NB4 (cell line): ENCODE results near the gene SMIM9.

Source experiments
- MYC ChIP-seq: IDR thresholded peaks from 2 replicates; pipeline ENCODE4 v1.6.1; 2011; ENCODE audit warnings: low read depth, low read length
- POLR2A ChIP-seq: IDR thresholded peaks from 2 replicates; pipeline ENCODE4 v1.6.1; 2011; ENCODE audit warnings: mild to moderate bottlenecking; ENCODE audit not compliant: insufficient read length; ENCODE audit errors: extremely low read depth
- TF ChIP-seq, protein P1 (sequence below): IDR thresholded peaks from one replicate; pipeline ENCODE4 v1.5.1; 2012; ENCODE audit warnings: low read depth, low read length

DNA sequence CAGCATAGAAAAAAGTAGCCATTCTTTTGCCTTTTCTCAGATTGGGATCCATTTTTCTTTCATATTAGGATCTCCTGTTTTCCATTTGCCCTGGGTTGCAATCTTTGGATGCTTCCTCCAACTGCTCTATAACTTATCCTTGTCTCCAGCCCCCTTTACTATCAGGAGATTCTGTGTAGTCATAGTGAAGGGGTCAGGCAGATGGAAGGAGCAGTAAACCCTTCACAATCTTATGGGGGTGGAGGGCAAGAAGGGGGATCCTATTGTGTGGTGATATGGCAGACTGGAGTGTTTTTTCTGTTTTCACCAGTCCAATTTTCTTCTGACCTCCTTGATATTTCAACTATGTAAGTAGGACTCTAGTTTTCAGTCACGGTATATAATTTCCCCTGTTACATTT lies 1.7 kb upstream of the SMIM9 start:
- TF ChIP-seq, protein P1, sequence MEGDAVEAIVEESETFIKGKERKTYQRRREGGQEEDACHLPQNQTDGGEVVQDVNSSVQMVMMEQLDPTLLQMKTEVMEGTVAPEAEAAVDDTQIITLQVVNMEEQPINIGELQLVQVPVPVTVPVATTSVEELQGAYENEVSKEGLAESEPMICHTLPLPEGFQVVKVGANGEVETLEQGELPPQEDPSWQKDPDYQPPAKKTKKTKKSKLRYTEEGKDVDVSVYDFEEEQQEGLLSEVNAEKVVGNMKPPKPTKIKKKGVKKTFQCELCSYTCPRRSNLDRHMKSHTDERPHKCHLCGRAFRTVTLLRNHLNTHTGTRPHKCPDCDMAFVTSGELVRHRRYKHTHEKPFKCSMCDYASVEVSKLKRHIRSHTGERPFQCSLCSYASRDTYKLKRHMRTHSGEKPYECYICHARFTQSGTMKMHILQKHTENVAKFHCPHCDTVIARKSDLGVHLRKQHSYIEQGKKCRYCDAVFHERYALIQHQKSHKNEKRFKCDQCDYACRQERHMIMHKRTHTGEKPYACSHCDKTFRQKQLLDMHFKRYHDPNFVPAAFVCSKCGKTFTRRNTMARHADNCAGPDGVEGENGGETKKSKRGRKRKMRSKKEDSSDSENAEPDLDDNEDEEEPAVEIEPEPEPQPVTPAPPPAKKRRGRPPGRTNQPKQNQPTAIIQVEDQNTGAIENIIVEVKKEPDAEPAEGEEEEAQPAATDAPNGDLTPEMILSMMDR = no peak
- TF ChIP-seq POLR2A (no peak), MYC (no peak)
